HG03135 (cell line): ENCODE data around the gene EIF4G1.
A peak's percentile ranks its signal among the peaks of the same experiment; 100 is the strongest.

Experiments used
- ATAC-seq: cut with Tn5 transposase; IDR thresholded peaks from one replicate; pipeline ENCODE4 v1.9.1; 2021; ENCODE audit warnings: mild to moderate bottlenecking, moderate library complexity; ENCODE audit not compliant: unreplicated experiment

Gene EIF4G1

DNA sequence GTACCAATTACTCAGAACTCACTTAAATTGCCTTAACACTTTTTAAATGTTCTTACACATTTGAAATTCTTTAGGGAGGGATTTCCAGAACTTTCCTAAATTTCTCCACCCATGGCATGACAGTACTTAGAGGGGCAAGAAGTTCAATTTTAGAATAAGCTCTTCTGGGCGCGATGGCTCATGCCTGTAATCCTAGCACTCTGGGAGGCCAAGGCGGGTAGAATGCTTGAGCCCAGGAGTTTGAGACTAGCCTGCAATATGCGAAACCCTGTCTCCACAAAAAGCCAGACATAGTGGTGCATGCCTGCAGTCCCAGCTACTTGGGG lies 33.6 kb downstream of the EIF4G1 start:
- no peak for ATAC-seq

DNA sequence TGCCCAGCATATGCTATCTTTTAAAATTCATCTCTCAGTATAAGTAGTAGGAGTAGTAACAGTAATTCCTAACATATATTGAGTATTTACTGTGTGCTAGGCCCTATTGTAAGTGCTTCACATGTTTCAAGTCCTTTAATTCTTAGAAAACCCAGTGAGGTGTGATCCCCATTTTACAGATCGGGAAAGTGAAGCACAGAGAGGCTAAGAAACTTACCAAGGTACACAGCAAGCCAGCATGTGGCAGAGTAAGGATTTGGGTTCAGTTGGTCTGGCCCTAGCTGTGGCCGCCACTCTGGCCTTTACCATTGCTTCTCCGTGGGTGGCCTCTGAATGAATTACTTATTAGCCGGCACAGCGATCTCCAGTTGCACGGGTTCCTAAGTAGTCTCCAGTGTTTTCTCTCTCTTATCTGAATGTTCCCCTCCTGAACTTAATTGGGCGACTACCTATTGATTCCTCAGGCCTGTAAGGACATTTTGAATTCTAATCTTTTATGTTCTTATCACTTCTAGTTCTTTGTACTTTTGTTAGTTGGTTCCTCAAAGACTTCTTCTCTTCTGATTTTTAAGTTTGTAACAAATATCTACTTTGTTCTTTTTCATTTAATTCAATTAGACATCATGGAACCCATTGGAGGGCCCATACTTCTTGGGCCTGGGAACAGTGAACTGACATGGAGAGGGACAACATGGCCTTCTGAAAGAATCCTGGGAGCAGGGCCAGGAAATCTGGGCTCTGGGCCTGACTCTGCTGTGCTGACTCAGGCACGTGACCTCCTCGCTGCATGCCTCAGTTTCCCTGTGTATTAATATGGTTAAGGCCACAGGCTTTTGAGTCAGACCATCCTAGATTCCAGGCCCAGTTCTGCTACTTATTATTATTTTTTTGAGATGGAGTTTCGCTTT lies 35.4 kb downstream of the EIF4G1 start:
- ATAC-seq, result no peak

DNA sequence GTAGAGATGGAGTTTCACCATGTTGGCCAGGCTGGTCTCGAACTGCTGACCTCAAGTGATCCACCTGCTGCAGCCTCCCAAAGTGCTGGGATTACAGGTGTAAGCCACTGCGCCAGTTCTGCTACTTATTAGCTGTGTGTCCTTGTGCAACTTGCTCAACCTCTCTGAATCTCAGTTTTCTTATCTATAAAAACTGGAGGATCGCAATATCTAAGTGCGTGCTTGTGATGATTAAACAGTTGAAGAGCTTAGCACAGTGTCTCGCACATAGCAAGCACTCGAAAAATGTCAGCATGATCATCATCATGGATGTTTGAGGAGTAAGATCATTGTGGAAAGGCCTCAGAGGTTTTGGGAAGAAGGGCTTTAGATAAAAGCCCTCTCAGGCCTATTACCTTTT lies 36.2 kb downstream of the EIF4G1 start:
- ATAC-seq, result no peak

DNA sequence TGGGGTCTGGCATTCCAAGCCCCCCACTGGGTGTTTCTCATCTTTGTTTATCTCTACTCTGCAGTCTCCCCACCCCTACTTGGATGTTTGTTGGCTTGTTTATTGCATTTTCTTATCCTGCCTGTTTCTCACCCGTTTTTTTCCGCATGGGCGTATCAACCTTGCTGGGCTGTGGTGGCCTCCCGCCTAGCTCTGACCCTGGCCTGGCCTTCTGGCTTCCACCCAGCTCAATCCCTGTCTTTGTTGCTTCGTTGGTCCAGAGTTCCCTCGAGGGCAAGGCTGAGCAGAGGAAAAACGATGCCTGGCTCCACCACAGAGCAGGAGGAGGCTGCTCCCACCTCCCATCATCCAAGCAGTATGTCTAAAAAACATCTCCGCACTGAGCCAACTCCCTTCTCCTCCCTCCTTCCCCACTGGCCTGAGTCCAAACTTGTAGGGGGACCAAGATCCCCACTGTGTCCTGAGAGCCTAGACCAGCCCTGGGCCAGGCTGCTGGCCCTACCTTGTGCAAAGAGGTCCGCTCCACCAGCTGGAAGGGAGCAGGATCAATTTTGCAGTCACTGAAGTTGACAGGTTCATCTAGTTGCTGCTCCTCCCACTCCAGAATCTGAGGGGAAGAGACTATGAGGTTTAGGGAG lies 37.2 kb downstream of the EIF4G1 start:
- ATAC-seq, result no peak

DNA sequence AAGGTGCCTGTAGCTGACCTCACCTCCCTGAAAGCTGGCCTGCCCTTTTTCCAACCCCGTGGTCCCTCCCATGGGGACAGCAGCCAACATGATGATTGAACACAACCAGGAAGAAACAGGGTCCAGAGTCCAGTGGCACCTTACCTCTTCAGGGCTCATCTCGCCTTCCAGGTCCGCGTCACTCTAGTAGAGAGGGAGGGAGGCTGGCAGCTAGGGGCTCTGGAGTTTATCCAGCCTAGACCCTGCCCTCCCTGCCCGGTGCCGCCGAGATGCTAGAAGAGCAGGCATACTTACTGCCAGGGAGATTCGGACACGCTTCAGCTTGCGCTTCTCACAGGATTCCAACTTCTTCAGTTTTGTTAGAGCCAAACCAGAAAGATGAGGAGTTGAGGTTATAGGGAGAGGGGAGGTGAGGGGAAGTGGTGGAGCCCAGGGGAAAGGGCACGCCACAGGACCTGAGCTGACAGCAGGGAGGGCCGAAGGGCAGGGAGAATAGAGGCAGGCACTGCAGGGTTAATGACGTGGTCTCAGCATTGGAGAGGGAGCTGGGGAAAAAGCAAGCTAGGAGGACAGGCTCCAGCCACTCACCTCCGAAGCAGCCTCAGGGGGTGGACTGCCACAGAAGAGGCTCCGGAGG lies 37.9 kb downstream of the EIF4G1 start:
- no peak for ATAC-seq

DNA sequence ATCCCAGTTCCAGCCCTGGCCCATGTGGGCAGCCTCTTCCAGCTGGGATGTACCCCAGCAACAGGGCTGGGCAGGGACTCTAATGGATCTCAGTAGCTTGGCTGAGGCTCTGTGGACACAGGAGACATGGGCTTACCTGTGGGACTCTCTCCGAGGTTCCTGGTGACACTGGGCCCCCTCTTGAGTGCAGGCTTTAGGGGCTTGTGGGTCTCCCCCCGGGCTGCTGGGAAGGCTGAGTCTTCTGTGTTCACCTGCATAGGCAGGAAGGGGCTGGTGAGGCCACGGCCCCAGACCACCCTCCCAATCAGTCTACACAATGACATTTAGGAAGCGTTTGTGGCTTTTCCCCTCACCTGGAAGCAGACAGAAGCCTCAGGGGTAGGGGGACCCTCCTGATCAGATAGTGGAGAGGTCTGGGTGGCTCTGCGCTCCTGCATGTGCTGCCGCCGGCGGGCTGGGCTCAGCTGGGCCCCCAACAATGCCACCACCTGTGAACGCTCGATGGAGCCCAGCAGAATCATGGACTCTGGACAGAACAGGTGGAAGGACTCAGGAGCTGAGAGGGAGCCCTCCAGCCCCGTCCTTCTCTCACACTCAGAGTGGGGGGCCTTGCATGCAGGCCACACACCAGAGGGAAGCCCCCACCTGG lies 38.6 kb downstream of the EIF4G1 start:
- no peak for ATAC-seq

DNA sequence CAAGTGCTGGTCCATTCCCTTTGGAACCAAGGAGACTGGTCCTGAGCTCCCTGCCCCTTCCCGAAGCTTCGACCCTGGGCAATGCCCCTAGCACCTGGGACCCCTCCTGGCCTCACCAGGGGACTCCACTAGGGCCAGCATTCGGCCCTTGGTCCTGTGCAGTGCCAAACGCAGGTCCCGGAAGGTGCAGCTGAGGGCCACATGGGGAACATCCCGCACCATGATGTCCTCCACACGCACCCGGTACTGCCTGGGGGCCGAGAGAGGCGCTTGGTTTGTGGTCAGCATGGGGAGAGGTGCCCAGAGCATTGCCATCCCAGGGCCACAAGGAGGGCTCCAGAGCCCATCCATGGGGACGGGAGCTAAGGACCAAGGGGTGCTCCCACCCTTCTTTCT lies 39.1 kb downstream of the EIF4G1 start:
- no peak for ATAC-seq

DNA sequence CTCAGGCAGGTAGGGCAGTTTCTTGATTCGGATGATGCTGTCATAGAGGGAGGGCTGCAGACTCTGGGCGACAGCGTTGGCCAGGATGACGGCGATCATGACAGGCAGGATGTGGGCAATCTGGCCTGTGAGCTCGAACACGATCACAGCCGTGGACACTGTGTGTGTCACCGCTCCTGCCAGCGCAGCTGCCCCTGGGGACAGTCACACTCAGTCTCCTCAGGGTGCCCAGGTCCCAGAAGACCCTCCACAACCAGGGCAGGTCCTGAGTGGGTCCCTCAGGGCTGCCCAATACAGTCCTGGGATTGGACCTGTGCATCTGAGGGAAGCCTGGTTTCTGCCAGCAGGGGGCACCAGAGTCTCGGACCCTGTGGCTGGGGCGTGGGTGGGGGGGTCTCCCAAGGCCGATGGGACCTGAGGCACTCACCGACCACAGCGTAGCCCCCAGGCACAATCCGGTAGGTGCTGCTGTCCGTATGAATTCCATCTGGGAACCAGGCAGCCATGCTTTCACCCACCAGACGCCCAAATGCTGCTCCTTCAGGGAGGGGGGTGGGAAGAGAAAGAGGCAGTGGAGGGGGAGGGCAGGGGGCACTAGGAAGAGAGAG lies 39.8 kb downstream of the EIF4G1 start:
- no peak for ATAC-seq

DNA sequence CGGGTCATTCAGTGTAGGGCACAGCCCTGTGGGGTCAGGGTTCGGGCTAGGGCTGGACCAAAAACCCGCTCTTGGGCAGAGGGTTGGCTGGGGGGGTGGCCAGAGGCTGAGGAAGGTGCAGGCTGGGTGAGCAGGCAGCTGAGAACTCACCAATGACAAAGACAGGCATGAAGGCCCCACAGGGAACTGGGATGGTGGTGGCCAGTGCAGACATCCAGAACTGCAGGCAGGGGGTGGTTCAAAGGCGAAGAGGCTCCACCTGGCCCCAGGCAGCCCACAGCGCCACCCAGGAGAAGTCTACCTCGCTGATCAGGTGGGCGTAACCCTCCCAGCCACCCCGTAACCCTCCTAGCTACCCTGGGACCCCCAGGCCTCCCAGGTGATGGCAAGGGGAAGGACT lies 40.3 kb downstream of the EIF4G1 start:
- ATAC-seq, result no peak

DNA sequence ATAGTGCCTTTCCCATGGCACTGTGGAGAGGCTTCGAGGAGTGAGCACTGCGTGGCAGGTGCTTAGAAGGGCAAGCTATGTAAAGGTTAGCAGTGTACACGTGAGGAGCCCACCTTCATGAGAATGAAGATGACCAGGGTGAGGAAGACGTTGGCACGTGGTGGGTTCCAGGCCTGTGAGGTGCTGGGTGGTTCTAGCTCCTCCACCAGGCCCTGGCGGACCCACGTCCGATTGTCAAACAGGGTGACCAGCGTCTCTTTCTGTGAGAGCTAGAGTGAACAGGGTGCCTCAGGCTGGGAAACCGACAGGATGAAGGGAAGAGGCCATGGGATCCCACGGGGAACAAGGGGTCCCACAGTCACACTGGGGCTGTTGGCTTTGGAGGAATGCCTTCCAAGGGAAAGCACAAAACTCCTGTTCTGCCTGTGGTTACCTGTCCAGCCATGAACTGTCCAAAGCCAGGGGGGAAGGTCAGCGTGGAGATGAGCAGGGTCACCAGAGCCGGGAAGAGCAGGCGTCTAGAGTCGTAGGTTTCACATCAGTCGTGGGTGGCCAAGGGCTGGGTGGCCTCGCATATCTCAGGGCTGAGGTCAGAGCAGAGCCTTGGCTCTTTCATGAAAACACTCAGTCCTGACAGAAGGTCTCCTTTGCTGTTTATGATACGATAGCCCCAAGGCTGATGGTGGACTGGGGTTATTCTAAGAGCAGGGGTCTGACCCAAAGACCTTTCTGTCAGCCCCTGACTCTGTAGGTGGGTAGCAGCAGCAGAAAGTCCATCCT lies 41.0 kb downstream of the EIF4G1 start:
- ATAC-seq, result no peak

DNA sequence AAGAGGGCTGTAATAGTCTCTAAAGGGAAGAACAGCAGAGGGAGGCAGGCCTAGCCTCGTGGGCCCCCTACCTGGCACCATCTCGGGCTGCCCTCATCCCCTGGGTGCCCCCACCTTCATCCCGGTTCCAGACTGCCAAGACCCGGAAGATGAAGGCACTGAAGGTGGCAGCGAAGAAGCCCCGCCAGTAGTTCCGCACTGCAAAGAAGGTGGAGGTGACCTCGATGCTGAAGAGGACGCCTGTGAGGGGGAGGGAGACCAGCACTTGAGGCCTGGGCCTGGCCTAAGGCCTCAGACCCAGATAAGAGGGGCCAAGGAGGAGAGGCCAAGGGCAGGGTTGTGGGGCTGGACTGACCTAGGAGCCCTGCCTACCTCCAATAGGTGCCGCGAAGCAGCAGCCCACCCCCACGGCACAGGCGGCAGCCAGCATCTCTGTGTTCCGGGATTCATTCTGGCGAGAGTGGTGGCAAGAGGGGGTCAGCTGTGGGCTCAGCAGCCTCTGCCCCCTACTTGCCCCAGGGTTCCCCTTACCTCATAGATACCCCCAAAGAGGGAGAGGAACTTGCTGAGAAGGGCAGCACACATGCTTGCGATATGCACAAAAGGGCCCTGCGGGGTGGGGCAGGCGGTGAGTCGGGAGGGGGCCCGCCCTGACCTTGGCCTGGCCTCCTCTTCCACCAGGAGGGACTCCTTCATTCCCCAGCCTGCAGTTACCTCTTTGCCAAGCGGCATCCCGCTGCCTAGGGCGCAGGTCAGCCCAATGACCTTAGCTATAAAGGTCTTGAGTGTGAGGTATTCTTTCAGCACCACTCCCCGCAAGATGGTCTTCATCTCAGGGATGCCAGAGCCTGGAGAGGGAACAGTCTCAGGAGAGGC lies 43.1 kb downstream of the EIF4G1 start:
- no peak for ATAC-seq

DNA sequence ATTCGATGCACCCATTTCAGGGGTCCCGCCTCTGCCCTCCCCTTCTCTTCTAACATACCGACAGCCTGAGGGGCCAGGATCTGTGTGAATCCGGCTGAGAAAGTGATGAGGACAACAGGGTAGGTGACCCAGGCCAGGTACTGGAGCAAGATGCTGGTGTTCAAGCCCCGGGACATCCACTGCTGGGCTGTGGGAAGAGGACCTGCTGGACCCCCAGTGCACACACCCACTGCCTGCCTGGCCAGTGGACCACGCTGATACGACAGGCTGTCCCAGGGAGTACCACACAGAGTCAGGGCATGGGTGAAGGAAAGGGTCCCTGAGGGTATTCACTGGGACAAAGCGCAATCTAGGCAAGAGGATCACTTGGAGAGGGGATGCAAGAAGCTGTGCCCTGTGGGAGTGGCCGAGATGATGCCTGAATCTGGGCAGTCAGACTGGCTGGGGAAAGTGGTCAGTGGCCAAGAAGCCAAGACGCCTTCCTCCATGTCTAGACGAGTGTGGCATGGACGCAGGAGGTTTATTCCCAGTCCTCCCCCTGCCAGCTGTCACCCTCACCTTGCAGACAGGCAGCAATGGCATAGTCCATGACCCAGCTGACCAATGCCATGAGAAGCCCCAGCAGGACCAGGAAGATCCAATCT lies 43.8 kb downstream of the EIF4G1 start:
- ATAC-seq, result no peak

DNA sequence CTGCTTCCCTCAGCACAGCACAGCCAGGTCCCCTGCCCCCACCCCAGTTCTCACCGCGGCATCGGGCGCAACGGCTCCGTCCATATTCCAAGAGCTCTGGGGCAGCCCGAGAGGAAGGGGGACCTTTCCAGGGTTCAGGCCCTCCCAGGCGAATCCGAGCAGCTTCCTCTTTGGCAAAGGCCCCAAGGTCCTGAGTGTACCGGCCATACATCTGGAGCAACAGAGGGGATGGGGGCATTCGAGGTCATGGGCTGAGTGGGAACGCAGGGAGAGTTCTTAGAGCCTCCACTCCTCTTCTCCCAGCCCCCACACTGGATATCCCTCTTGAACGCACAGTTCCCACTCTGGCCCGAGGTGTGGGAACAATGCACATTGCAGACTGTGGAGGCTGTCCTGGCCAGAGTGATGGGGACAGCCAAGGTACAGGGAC lies 44.5 kb downstream of the EIF4G1 start:
- no peak for ATAC-seq

DNA sequence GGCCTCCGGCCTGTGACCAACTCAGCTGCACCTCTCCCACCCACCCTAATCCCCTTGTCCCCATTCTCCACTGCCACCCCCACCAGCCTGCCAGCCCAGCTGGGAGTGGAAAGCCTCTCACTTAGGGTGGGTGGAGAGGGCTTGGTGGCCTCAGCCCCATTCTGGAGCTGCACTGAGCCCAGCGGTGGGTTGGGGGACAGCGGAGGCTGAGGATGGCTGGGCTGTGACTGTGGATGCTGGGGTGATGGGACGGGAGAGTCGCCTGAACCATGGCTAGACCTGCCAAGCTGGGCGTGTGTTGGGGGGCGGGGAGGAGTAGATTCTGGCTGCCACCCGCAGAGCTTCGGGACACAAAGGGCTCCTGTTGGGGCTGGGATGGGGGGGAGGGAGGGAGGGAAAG lies 45.2 kb downstream of the EIF4G1 start:
- ATAC-seq, result no peak

DNA sequence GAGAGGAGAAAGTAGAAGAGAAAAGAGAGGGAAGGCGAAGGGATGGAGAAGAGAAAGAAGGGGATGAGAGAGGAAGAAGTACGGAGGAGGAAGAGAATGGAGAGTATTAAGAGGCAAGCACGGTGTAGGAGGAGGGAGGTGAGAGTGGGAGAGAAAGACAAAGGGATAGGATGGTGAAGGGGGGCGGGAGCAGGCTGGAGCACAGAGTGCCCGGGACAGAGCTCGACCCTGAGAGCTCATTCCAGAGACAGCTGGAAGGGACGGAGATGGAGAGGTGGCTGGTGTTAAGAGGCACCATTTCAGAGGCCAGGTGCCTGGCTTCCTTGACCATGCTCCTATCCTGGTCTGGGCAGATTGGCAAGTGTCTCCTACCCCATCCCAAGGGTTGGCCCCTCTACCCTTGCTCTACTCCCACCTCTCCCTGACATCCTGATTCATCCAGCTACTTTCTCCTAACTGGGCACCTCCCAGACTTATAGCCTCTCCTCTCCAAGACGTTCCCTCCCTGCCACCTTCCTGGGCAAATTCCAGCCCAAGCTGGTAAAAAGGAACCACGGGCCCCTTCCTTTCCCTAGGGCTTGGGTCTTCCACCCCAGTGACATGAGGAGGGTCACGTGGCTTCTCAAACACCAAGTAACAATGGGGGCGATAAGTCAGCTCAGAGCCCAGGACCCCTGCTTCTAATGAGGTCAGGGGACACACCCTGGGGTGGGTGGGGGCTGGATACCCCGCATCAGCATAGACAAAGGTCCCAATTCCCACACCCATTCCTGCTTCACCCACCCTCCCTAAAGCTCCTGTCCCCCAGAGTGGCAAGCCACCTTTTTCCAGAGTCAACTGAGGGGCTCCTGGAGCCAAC lies 45.9 kb downstream of the EIF4G1 start:
- ATAC-seq, result no peak

DNA sequence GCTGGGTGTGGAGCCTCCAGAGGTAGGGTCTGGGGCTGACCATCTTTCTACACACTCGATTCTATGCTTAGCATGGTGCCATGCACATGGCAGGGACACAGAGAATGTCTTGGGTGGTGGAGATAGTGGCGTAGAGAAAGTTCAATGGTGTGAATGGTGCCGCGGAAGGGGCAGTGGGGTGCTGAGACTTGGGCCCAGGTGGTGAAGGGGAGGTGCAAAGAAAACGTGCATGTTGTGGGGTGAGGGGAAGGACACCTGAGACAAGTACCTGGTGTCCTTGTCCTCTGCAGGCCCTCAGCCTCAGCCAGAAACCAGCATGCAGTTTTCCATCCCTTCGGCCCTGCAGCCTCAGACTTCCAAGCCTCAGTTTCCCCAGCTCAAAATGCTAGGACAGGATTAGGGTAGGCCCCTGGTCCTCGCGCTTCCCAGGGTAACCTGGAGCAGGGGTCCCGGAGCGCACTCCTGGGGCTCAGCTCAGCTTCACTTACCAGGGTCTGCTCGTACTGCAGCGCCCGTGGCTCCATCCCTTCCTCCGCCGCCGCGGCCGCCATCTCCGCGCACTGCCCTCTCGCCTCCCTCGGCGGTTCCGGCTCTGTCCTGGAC lies 46.6 kb downstream of the EIF4G1 start:
- no peak for ATAC-seq

DNA sequence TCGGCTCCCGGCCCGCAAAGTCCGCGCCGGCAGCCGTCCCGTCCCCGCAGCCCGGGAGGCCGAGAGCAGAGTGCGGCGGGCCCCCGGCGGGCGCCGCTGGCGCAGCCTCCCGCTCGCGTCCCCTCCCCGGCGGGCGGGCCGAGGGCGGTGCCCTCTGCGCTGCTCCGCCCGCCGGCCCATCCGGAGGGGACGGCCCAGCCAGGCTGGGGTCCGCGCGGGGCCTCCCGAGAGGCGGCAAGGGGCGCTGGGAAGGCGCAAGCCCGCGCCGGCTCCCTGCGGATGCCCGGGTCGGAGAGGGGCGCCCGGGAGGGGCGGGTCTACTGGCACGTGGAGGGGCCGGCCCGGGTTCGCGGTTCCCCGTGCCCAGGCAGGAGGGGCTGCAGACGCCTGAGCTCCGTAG lies 47.1 kb downstream of the EIF4G1 start, which contains the start of the genes CLCN2 and POLR2H:
Gene CLCN2, minus strand, starts transcription at position 74 of the 400 bp plus-strand sequence. CDS start 126 bp downstream, outside the sequence.
Gene POLR2H, plus strand, starts transcription at position 179 of the 400 bp plus-strand sequence. CDS start 1,783 bp downstream, outside the sequence.
- peak; percentile 33 for ATAC-seq
